HG02610 (cell line): ENCODE data around the gene SNF8.

Experiments
- ATAC-seq: cut with Tn5 transposase; IDR thresholded peaks from one replicate; pipeline ENCODE4 v1.9.1; 2021; ENCODE audit warnings: mild to moderate bottlenecking, moderate library complexity; ENCODE audit not compliant: unreplicated experiment

SNF8 gene

GRCh38 chr17:48929812-48930165, 14.9 kb downstream of the SNF8 start:
- ATAC-seq: no peak

DNA sequence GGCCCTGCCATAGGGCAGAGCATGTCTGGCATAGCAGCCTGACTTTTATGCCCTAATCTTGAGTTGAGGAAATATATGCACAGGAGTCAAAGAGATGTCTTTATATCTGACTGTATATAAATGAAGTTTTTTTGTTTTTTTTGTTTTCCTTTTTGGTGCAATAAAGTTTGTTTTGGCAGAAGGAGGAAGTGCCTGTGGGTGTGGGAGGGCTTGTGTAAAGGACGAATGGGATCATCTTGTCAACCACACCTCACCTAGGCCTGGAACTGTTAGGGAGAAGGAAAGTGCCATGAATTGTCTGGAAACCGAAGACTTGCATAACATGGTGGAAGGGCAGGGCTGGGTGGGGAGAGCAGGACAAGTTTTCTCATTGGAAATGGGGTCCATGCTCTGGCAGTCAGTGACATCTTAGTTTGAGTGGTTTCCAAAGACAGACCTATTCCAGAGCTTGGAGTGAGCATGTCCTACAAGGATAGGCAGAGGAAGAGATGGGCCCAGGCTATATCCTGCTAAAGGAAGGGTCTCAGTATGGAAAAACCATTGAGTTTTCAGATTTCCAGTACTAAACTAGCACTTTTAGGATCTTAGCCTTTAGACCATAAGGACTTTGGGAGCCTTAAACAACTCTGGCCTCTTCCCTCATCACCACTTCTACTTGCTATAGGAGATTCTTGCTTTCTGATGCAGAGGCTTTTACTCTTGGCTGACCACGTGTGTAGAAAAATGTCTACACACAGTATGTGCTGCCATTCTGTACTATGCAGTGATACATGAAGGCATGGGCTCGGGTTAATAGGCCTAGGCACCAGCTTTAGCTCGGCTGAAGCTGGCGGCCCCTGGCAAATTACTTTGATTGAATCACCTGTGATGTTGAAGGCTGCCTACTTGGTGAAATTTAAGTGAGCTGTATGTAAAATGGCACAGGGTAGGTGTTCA, 15.5 kb downstream of the SNF8 start:
- no peak for ATAC-seq

DNA sequence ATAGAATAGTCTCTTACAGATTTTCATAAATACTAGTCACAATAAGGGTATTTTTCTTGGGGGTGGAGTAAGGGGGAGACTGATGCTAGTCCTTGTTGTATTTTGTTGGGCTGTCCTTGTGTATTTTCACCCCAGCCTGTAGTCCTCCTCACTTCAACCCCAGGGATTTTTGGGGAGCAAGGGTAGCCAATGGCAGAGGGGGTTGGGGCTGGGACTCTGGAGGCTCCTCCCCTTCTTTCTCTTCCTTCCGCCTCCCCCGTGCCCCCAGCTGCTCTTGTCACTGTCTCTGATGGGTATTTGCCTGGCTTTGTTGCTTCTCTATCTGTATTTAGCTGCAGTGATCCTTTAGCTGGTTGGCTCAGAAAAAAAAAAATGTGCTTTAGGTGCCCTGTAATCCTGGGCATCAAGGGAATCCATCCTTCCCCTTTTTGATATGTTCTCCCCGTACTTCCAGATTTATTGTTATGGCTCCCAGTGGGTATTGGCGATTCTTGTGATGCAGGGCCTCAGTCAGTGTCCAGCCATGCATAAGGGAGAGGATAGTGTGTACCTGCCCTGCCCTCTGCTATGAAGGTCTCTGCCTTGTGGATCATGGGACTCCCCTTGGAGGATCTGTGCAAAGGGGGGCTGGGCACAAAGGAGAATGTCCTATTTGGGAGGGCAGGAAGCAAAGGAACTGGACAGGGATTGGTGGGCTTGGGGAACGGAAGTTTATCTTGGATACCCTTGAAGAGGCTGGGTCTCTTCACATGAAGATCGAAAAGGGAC, 16.5 kb downstream of the SNF8 start:
- no peak for ATAC-seq

- ATAC-seq: no peak
Measured at GRCh38 chr17:48925991-48926342, 18.7 kb downstream of the SNF8 start.

DNA sequence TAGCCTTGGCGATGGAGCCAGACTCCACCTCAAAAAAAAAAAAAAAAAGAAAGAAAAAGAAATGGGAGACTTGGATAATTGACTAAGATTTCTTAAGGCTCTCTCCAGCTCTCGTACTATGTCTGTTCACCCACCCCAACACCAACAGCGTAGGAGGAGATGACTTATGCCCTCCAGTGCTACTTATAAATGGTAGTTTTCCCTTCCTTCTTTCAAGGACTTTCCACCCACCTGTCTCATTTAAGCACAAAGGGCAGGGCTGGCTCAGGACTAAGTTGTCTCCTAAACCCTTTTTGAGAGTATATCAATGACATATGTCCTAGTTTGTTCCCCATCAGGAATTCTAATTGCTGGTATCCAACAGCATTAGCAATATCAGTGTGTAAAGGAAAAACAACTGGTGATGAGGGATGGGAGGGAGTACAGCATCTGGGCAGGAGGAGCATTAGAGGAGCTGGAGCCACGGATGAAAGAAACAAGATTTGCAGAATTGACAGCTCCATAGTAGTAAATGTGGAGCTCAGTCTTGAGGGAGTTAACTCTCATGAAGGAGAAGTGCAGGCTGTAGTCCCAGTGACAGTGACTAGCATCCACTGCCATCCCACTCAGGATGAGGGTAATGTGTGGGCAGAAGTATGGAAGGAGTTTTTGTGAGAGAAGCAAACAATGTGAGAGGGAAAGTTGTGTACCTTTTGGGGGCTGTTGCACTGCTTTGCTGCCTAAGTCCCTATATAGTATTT, 19.2 kb downstream of the SNF8 start:
- no peak for ATAC-seq

GRCh38 chr17:48915459-48916282, 29.0 kb downstream of the SNF8 start:
- peak; percentile 76 for ATAC-seq

- ATAC-seq: no peak
Measured at GRCh38 chr17:48912476-48912875, 32.2 kb downstream of the SNF8 start.

- no peak for ATAC-seq
Measured at GRCh38 chr17:48910370-48910769, 34.3 kb downstream of the SNF8 start.

DNA sequence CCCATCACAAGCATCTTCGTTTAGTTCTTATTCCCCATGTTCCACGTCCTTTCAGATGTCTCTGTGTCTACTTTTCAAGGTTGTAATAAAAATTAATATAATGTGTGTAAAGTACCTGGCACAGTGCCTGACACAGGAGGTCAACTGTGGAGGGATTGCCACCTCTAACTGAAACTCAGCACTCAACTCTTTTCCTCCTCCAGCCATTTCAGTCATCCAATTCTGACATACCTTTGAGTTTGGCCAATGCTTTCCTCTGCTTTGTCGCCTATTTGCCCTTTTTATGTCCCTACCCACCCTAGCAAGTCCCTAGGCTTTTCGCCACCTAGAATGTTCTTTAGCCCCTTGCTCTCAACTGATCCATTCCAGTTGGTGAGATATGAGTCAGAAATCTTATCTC, 34.9 kb downstream of the SNF8 start:
- ATAC-seq: no peak

DNA sequence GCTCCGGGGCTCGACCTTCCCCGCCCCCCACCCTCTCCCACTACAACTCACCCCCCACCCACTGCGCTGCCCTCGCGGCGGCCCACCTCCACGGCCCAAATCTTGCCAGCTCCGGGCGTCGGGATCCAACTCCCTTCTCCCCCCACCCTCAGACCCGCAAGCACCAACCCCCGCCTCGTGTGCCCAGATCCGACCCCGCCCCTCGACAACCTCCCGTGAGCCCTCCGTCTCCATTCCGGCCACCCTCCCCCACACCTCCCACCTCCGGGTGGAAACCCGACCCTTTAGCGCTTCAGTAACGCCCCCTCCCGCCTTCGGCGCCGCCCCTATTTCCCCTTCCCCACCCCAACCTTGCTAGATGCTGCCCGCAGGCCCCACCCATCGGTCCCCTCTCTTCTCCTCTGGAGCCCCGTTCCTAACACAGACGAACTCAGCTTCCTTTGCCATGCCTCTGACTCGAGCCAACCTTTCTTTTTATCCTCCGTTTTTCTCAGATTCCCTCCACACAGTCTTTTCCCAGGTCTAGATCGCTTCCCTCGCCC, 35.7 kb downstream of the SNF8 start:
- peak; percentile 35 for ATAC-seq

DNA sequence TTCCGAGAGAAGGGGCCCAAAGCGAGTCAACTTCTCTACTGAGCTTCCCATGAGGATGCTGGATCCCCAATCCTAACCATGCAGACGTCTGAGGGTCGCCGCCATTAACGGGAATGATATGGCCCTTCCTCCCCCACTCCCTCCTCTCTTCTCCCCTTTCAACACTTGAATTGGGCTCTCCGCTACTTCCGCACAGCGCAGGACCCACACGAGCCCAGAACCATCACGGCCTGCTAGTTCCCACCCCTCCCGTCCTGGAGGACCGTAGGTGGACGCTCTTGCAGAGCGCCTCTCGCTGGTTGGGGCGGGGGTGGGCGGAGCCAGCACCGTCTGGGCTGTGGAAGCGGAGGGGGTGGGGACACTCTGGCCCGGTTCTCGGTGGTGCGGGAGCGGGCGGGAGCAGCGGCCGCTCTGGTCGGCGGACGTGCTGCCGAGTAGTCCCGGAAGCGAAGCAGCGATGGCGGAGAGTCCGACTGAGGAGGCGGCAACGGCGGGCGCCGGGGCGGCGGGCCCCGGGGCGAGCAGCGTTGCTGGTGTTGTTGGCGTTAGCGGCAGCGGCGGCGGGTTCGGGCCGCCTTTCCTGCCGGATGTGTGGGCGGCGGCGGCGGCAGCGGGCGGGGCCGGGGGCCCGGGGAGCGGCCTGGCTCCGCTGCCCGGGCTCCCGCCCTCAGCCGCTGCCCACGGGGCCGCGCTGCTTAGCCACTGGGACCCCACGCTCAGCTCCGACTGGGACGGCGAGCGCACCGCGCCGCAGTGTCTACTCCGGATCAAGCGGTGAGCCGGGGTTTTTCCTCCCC, 36.4 kb downstream of the SNF8 start, which contains the start of gene UBE2Z:
UBE2Z (plus strand) TSS at position 361 of the 797 bp plus-strand sequence; CDS start at position 458, 97 bp downstream.
- ATAC-seq: peak; percentile 74

DNA sequence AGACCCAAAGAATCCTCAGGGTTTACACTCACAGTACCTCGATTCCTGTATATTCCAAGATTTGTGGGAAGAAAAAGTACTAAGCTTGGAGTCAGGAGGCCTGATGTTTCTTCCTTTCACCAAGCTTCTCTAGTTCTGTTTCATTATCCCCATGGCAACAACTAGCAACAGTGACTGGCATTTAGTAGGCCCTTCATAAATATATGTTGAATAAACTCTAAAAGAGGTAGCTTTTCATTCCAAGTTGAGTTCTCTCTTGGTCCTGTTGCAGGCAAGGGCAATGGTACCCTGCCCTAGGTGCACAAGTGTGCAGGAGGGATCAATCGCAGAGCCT, 37.0 kb downstream of the SNF8 start:
- no peak for ATAC-seq

- no peak for ATAC-seq
Measured at GRCh38 chr17:48905987-48906515, 38.6 kb downstream of the SNF8 start.

- ATAC-seq: no peak
Measured at GRCh38 chr17:48904428-48904827, 40.2 kb downstream of the SNF8 start.

DNA sequence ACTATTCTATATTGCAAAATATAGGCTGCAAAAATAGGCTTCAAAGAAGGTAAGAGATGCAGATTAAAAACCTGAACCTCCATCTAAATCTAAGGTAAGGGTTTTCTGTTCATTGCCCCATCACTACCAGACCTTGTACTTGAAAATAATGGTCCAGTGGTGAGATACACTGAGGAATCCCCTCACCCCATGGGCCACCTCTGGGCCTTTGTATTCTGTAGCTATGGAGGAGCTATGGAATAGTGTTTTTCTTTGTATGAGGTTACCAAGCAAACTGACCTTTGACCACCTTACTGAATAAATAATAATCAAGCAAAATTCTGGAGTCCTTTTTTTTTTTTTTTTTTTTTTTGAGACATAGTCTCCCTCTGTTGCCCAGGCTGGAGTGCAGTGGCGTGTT, 41.2 kb downstream of the SNF8 start:
- no peak for ATAC-seq

- no peak for ATAC-seq
Measured at GRCh38 chr17:48901241-48901640, 43.4 kb downstream of the SNF8 start.

DNA sequence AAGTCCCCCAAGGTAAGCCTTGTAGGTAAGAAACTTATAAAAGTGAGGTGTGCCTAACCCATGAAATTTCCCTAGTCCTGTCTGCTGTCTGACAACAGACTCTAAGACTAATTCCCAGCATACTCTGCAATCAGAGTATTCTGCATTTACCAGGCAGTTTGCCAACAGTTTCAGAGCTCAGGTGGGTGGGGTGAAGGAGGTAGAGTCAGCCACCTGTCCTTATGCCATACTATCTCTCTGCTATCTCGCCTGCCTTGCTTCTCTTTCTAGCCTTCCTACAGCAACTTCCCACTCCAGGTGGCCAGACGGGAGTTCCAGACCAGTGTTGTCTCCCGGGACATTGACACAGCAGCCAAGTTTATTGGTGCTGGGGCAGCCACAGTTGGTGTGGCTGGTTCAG, 49.8 kb downstream of the SNF8 start:
- ATAC-seq: no peak

- no peak for ATAC-seq
Measured at GRCh38 chr17:48893646-48894508, 50.8 kb downstream of the SNF8 start.
